Neural crest cell (in vitro differentiated cells): ENCODE results near the gene FAM174B. TPM values are rescaled to one million over a fixed set of nuclear protein-coding genes. Genes with fewer than 3 reads are reported as not detected.

Source experiments
- DNase-seq: peaks from one replicate; pipeline ENCODE4 v3.0.0; 2021; ENCODE audit warnings: low read depth, mixed read lengths, low spot score
- H3K27ac Mint-ChIP-seq: one replicate; pipeline ENCODE4 v1.8.0; 2021; ENCODE audit warnings: mild to moderate bottlenecking, mixed read lengths; ENCODE audit not compliant: unreplicated experiment
- H3K27me3 Mint-ChIP-seq: 2 replicates; pipeline ENCODE4 v1.8.0; 2021; ENCODE audit warnings: low read depth, mild to moderate bottlenecking, mixed read lengths
- H3K36me3 Mint-ChIP-seq: 2 replicates; pipeline ENCODE4 v1.8.0; 2021; ENCODE audit warnings: low read depth, mild to moderate bottlenecking, mixed read lengths
- H3K4me1 Mint-ChIP-seq: 2 replicates; pipeline ENCODE4 v1.8.0; 2021; ENCODE audit warnings: mixed read lengths
- H3K4me3 Mint-ChIP-seq: one replicate; pipeline ENCODE4 v1.8.0; 2021; ENCODE audit warnings: mild to moderate bottlenecking, mixed read lengths
- H3K9me3 Mint-ChIP-seq: 2 replicates; pipeline ENCODE4 v1.8.0; 2021; ENCODE audit warnings: mixed read lengths
- total RNA-seq: library from RNA; stranded (reverse); gene quantifications from 2 replicates; pipeline ENCODE4 v1.2.1, GENCODE V29; 2021
- TF ChIP-seq, protein P1 (sequence below): fragments of 200-600 bp; sonication (generic); conservative IDR thresholded peaks from 2 replicates; pipeline ENCODE4 v1.5.0; 2021; ENCODE audit warnings: antibody characterized with exemption, mild to moderate bottlenecking

The FAM174B gene
- total RNA-seq, 1 donor from 2014 or later = 12.1 TPM

DNA sequence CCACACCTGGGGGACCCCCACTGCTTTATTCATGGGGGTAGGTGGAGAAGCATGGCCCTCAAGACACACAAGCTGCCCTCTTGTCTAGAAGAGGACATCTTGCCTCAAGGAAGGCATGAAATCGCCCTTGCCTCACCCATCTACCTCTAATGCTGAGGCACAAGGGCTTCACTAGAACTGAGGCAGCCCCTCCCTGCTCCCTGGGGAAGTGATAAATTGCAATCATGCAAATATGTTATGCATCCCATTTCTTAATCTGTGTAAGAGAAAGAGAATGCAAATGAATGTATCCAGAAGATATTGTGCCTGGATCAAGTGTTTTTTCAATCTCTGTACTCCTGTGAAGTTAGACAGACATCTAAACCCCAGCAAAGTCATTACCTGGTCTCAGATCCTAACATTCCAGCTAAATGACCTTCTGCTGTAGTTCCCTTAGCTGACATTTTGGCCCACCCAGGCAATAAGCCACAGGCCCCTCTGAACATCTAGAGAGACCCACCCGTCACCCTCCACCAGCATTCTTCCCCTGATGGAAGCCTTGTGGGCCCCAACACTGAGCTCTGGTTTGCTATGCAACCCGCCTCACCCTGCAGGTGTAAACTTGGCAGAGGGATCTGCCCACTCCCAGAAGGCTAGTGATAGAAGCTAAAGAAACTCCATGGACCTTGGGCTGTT, 53.8 kb downstream of the FAM174B start:
- Mint-ChIP-seq H3K4me1 (peaks cover 7% of the 10 kb centered on the region), H3K27me3 (no peaks in the 10 kb centered on the region), H3K4me3 (no peak overlapping the region), H3K36me3 (peaks cover 6% of the 10 kb centered on the region), H3K27ac (no peak overlapping the region), H3K9me3 (peaks cover 11% of the 10 kb centered on the region)
- DNase-seq = no peak
- TF ChIP-seq, protein P1, sequence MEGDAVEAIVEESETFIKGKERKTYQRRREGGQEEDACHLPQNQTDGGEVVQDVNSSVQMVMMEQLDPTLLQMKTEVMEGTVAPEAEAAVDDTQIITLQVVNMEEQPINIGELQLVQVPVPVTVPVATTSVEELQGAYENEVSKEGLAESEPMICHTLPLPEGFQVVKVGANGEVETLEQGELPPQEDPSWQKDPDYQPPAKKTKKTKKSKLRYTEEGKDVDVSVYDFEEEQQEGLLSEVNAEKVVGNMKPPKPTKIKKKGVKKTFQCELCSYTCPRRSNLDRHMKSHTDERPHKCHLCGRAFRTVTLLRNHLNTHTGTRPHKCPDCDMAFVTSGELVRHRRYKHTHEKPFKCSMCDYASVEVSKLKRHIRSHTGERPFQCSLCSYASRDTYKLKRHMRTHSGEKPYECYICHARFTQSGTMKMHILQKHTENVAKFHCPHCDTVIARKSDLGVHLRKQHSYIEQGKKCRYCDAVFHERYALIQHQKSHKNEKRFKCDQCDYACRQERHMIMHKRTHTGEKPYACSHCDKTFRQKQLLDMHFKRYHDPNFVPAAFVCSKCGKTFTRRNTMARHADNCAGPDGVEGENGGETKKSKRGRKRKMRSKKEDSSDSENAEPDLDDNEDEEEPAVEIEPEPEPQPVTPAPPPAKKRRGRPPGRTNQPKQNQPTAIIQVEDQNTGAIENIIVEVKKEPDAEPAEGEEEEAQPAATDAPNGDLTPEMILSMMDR = no peak

DNA sequence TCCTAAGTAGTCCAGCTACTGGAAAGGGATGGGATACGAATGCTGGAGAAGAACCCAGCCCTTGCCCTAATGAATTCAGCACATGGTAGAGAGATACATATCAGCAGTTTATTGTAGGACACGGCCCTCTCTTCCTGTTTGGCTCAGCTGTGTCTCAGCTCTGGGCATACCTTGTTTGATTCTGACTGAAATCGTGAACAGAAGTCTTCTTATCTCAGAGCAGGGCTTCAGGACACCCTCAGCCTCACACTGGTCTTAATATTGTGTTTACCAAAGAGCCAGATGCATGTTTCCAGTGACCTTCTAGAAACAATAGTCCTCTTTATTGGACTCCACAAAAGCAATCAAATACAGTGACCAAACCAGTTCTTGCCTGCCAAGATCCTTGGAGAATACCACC, 54.7 kb downstream of the FAM174B start:
- H3K27me3 Mint-ChIP-seq = no peaks in the 10 kb centered on the region
- peaks cover 7% of the 10 kb centered on the region for H3K4me1 Mint-ChIP-seq
- TF ChIP-seq, protein P1 = no peak
- no peak for DNase-seq
- no peak overlapping the region for H3K4me3 Mint-ChIP-seq
- H3K27ac Mint-ChIP-seq = peak overlapping the region; percentile 54
- peaks cover under 1% of the 10 kb centered on the region for H3K36me3 Mint-ChIP-seq
- H3K9me3 Mint-ChIP-seq = peaks cover 4% of the 10 kb centered on the region

DNA sequence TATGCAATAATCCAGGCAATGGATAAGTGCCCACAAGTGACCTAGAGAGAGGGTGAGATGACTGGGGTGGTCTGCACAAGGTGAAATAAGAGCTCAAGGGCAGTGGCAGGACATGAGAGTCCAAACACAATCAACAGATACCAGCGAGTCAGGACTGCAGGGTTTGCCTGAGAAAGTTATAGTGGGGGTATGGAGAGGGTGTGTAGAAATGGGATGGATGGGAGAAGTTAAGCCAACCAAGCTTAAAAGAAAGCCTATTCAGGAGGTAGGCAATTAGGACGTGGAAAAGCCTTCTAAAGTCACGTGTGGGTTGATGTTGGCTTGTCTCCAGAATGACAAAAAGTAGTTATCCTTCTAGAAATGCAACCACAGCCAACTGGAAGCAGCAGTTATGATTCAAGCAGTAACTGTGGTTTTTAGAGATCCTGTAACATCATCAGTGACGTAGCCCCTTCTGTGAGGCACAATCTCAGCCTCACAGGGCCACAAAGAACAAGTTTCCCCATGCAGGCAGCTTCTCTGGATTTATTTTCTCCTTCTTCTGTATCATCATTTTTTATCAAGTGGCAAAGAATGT, 56.1 kb downstream of the FAM174B start:
- no peak overlapping the region for H3K4me3 Mint-ChIP-seq
- no peaks in the 10 kb centered on the region for H3K9me3 Mint-ChIP-seq
- TF ChIP-seq, protein P1 = no peak
- peaks cover 7% of the 10 kb centered on the region for H3K4me1 Mint-ChIP-seq
- no peak overlapping the region for H3K27ac Mint-ChIP-seq
- H3K36me3 Mint-ChIP-seq = no peaks in the 10 kb centered on the region
- DNase-seq = no peak
- H3K27me3 Mint-ChIP-seq = no peaks in the 10 kb centered on the region

DNA sequence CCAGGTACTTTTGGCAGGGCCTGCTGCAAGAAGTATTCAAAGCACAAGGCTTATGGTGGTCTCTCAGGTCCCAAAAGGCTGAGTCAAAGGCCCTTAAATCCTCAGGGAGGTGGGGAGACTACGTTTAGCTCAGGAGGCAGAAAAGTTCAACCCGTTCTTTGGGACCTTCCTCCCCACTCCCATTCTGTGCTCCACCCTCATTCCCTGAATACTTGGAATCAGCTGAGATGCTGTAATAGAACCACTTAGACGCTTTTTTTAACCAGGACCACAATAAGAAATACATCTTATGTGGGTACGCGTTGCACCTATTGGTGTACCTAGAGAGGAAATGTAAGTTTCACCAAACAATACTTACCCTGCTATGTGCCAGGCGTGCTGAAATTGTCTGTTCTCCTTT, 58.0 kb downstream of the FAM174B start:
- Mint-ChIP-seq H3K27me3 (no peaks in the 10 kb centered on the region), H3K4me3 (no peak overlapping the region), H3K27ac (no peak overlapping the region), H3K9me3 (no peaks in the 10 kb centered on the region), H3K4me1 (peaks cover 10% of the 10 kb centered on the region), H3K36me3 (no peaks in the 10 kb centered on the region)
- DNase-seq = no peak
- TF ChIP-seq, protein P1 = no peak

DNA sequence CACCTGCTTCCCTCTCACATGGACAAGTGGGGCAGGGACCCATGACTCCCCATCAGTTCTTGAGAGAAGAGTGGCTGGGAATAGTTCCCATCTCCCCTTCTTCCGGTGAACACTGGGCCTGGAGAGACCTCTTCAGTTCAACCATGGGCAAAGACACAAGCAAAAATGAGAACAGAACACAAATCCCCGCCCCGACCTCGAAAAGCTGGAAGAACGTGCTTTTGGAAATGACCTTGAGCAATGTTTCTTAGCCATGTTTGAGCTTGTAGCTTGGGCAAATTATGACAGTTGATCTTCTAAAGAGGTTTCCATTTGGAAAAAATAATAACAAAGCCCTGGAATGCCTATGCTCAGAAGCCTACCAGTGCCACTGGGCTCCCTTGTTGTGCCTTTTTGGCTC, 59.0 kb downstream of the FAM174B start:
- H3K27ac Mint-ChIP-seq = no peak overlapping the region
- no peaks in the 10 kb centered on the region for H3K36me3 Mint-ChIP-seq
- DNase-seq = no peak
- H3K4me3 Mint-ChIP-seq = no peak overlapping the region
- no peaks in the 10 kb centered on the region for H3K27me3 Mint-ChIP-seq
- no peaks in the 10 kb centered on the region for H3K9me3 Mint-ChIP-seq
- peaks cover 16% of the 10 kb centered on the region for H3K4me1 Mint-ChIP-seq
- TF ChIP-seq, protein P1 = no peak
